Fibroblast of skin of right quadriceps (primary cell): ENCODE data around the gene STOM.

Experiments used
- DNase-seq: peaks from one replicate; pipeline ENCODE4 v3.0.0-alpha.2; 2013

STOM gene

GRCh38 chr9:121318631-121319382 lies 51.2 kb downstream of the STOM start:
- DNase-seq: no peak

GRCh38 chr9:121317737-121318630 lies 52.1 kb downstream of the STOM start:
- no peak for DNase-seq

- DNase-seq: no peak
These were observed 53.1 kb downstream of the STOM start for GRCh38 chr9:121316852-121317373.

GRCh38 chr9:121316378-121316777 lies 53.7 kb downstream of the STOM start:
- DNase-seq: no peak

GRCh38 chr9:121313458-121314152 lies 56.4 kb downstream of the STOM start:
- no peak for DNase-seq

GRCh38 chr9:121312169-121312568 lies 57.9 kb downstream of the STOM start:
- no peak for DNase-seq

- DNase-seq: no peak
These were observed 59.5 kb downstream of the STOM start for GRCh38 chr9:121310571-121310970.

GRCh38 chr9:121309833-121310425 lies 60.1 kb downstream of the STOM start:
- no peak for DNase-seq

GRCh38 chr9:121309171-121309570 lies 60.9 kb downstream of the STOM start:
- no peak for DNase-seq

- no peak for DNase-seq
These were observed 61.3 kb downstream of the STOM start for GRCh38 chr9:121308765-121309164.

GRCh38 chr9:121307976-121308375 lies 62.1 kb downstream of the STOM start:
- no peak for DNase-seq

GRCh38 chr9:121305269-121305994 lies 64.6 kb downstream of the STOM start:
- DNase-seq: no peak

GRCh38 chr9:121304707-121305106 lies 65.3 kb downstream of the STOM start:
- DNase-seq: no peak

- no peak for DNase-seq
These were observed 66.3 kb downstream of the STOM start for GRCh38 chr9:121303456-121304451.

GRCh38 chr9:121302786-121303185 lies 67.3 kb downstream of the STOM start:
- DNase-seq: no peak

GRCh38 chr9:121302341-121302740 lies 67.7 kb downstream of the STOM start:
- DNase-seq: no peak

GRCh38 chr9:121301881-121302286 lies 68.2 kb downstream of the STOM start:
- no peak for DNase-seq

- DNase-seq: no peak
These were observed 69.5 kb downstream of the STOM start for GRCh38 chr9:121300283-121301119.

GRCh38 chr9:121299467-121300282 lies 70.4 kb downstream of the STOM start:
- DNase-seq: no peak
